Activated CD8-positive, alpha-beta T cell treated with anti-CD3 and anti-CD28 coated beads for 36 hours (primary cell): Measurements from ENCODE around the gene CHRNG. TPM values are rescaled to one million over a fixed set of nuclear protein-coding genes. Genes with fewer than 3 reads are reported as not detected.

Experiments used
- ATAC-seq: fragments of 200-7000 bp; cut with Tn5 transposase; one replicate; pipeline ENCODE4 v1.10.0; 2021; ENCODE audit warnings: mild to moderate bottlenecking, moderate library complexity
- CTCF ChIA-PET: fragments of 350-600 bp; sonication (Branson Sonifier 250); formaldehyde crosslinking; loops from one replicate; lab custom pipeline; 2021; ENCODE audit warnings: antibody characterized with exemption; lab: Charles Lee
- POLR2A ChIA-PET: fragments of 350-600 bp; sonication (Branson Sonifier 250); formaldehyde crosslinking; loops from one replicate; lab custom pipeline; 2021; ENCODE audit warnings: antibody characterized with exemption; lab: Charles Lee
- DNase-seq: peaks from one replicate; pipeline ENCODE4 v3.0.0-alpha.2; 2020
- H3K27ac Mint-ChIP-seq: one replicate; pipeline ENCODE4 v1.8.0; 2021; ENCODE audit warnings: mild to moderate bottlenecking, mixed read lengths
- H3K27me3 Mint-ChIP-seq: one replicate; pipeline ENCODE4 v1.8.0; 2021; ENCODE audit warnings: mixed read lengths
- H3K36me3 Mint-ChIP-seq: one replicate; pipeline ENCODE4 v1.8.0; 2021; ENCODE audit warnings: low read depth, mixed read lengths
- H3K4me1 Mint-ChIP-seq: one replicate; pipeline ENCODE4 v1.8.0; 2021; ENCODE audit warnings: low read depth, mixed read lengths
- H3K4me3 Mint-ChIP-seq: one replicate; pipeline ENCODE4 v1.8.0; 2021; ENCODE audit warnings: mild to moderate bottlenecking, moderate library complexity, mixed read lengths
- H3K9me3 Mint-ChIP-seq: one replicate; pipeline ENCODE4 v1.8.0; 2021; ENCODE audit warnings: mixed read lengths
- CTCF ChIP-seq: fragments of 200-600 bp; IDR thresholded peaks from one replicate; pipeline ENCODE4 v1.8.0; 2022; ENCODE audit warnings: antibody characterized with exemption, mild to moderate bottlenecking
- intact Hi-C: fragments of 100-400 bp; cut with micrococcal nuclease; formaldehyde crosslinking; loops from one replicate; pipeline ENCODE4 v1.10.0; 2022
- total RNA-seq, 2 experiments: library from RNA; stranded (reverse); gene quantifications; one replicate each; pipeline ENCODE4 v1.2.3, GENCODE V29; 2021

The CHRNG gene
- total RNA-seq, 2 experiments from 2014 or later = not detected

DNA sequence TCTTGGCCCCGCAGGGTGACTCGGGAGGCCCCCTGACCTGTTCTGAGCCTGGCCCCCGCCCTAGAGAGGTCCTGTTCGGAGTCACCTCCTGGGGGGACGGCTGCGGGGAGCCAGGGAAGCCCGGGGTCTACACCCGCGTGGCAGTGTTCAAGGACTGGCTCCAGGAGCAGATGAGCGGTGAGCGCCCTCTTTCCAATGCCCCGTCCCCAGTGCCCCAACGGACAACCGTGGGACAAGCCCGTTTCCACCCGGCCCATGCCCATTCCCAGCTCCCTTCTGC is 16.1 kb upstream of the CHRNG start:
- DNase-seq (no peak), ATAC-seq (no peak)
- no peak for TF ChIP-seq CTCF
- ChIA-PET CTCF (interaction anchor here (0.9 to 1.5 kb wide), 5 partner anchors 9 to 76 kb away, joined by 3 to 14 read pairs (median 3); no protein-coding TSS in a partner anchor), POLR2A (interaction anchor here (1.0 kb wide), 1 partner anchor 11 kb away, joined by 3 read pairs; no protein-coding TSS in a partner anchor)
- intact Hi-C loops = loop anchor here (5.0 kb wide), 1 partner anchor 76 kb away; no protein-coding TSS in a partner anchor
- peaks cover 7% of the 10 kb centered on the region for H3K4me1 Mint-ChIP-seq
- no peak overlapping the region for H3K27ac Mint-ChIP-seq
- H3K36me3 Mint-ChIP-seq = no peaks in the 10 kb centered on the region
- peaks cover 42% of the 10 kb centered on the region for H3K27me3 Mint-ChIP-seq
- H3K9me3 Mint-ChIP-seq = no peaks in the 10 kb centered on the region
- H3K4me3 Mint-ChIP-seq = no peak overlapping the region

DNA sequence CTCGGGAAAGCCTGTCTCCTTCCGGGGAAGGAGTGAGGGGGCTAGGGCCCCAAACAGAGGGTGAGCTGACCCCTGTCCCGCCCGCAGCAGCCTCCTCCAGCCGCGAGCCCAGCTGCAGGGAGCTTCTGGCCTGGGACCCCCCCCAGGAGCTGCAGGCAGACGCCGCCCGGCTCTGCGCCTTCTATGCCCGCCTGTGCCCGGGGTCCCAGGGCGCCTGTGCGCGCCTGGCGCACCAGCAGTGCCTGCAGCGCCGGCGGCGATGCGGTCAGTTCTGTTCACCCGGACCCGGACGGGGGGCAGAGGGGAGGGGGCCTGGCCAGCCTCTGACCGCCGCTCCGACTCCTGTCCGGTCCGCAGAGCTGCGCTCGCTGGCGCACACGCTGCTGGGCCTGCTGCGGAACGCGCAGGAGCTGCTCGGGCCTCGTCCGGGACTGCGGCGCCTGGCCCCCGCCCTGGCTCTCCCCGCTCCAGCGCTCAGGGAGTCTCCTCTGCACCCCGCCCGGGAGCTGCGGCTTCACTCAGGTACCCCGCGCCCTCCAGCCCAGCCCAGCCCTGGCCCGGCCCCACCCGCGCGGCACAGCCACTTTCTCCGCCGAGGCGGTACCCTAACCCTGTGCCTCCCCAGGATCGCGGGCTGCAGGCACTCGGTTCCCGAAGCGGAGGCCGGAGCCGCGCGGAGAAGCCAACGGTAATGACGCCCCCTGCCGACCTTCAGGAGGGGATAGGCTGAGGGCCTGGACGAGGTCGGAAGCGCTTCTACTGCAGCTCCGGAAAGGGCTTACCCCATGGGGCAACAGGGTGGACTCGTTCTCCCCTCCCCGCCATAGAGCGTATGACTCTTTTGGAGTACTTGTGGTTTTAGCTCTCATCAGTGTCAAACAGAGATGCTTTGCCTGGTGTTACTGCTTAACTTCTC is 15.6 kb upstream of the CHRNG start:
- Mint-ChIP-seq H3K36me3 (no peaks in the 10 kb centered on the region), H3K4me3 (no peak overlapping the region), H3K27me3 (peaks cover 45% of the 10 kb centered on the region), H3K27ac (no peak overlapping the region), H3K4me1 (peaks cover 13% of the 10 kb centered on the region), H3K9me3 (no peaks in the 10 kb centered on the region)
- ChIA-PET CTCF (interaction anchor here (0.9 to 1.5 kb wide), 5 partner anchors 8 to 77 kb away, joined by 3 to 14 read pairs (median 3); no protein-coding TSS in a partner anchor), POLR2A (interaction anchor here (1.0 kb wide), 1 partner anchor 10 kb away, joined by 3 read pairs; no protein-coding TSS in a partner anchor)
- peak; percentile 62 for DNase-seq
- intact Hi-C loops = loop anchor here (5.0 kb wide), 1 partner anchor 77 kb away; no protein-coding TSS in a partner anchor
- peak; percentile 16 for TF ChIP-seq CTCF
- ATAC-seq = peak; percentile 70

GRCh38 chr2:232524771-232525170 is 14.7 kb upstream of the CHRNG start:
- POLR2A ChIA-PET = no interaction called here
- no peak overlapping the region for H3K4me3 Mint-ChIP-seq

GRCh38 chr2:232525199-232525598 is 14.3 kb upstream of the CHRNG start:
- ChIA-PET POLR2A (interaction anchor here (0.6 kb wide), 1 partner anchor 15 kb away, joined by 3 read pairs; no protein-coding TSS in a partner anchor), CTCF (no interaction called here)
- Mint-ChIP-seq H3K27me3 (peaks cover 38% of the 10 kb centered on the region), H3K27ac (no peak overlapping the region), H3K9me3 (no peaks in the 10 kb centered on the region), H3K4me1 (peaks cover 14% of the 10 kb centered on the region), H3K4me3 (no peak overlapping the region), H3K36me3 (no peaks in the 10 kb centered on the region)
- intact Hi-C loops = no loop called here
- no peak for DNase-seq
- ATAC-seq = no peak
- TF ChIP-seq CTCF = no peak

More at GRCh38 chr2:232524771-232525170, 14.7 kb upstream of the CHRNG start:
- intact Hi-C loops = loop anchor here (5.0 kb wide), 1 partner anchor 77 kb away; no protein-coding TSS in a partner anchor
- H3K4me1 Mint-ChIP-seq = peaks cover 14% of the 10 kb centered on the region
- peaks cover 40% of the 10 kb centered on the region for H3K27me3 Mint-ChIP-seq
- H3K27ac Mint-ChIP-seq = no peak overlapping the region
- no peaks in the 10 kb centered on the region for H3K36me3 Mint-ChIP-seq
- CTCF ChIA-PET = interaction anchor here (1.5 kb wide), 1 partner anchor 78 kb away, joined by 14 read pairs; no protein-coding TSS in a partner anchor
- TF ChIP-seq CTCF = no peak
- ATAC-seq = no peak
- no peak for DNase-seq
- H3K9me3 Mint-ChIP-seq = no peaks in the 10 kb centered on the region
